Tibial artery (tissue), 4 donors: ENCODE measurements around the gene GPR55.

Experiments
- DNase-seq, 2 donors: peaks; one replicate each; pipeline ENCODE4 v3.0.0-alpha.2; 2019
- H3K27ac ChIP-seq, 2 donors: fragments of 200-600 bp; sonication (generic) in 1 of 2; 1 replicate in 1 of 2; 2 replicates in 1 of 2; pipeline ENCODE4 v1.5.1; 2018 to 2019; ENCODE audit warnings: mild to moderate bottlenecking in 1 of 2
- H3K27me3 ChIP-seq, 2 donors: fragments of 200-600 bp; sonication (generic) in 1 of 2; one replicate each; pipeline versions ENCODE4 v1.5.1 to v1.6.0; 2016 to 2019
- H3K36me3 ChIP-seq, 3 donors: fragments of 200-600 bp; sonication (generic) in 2 of 3; one replicate each; pipeline ENCODE4 v1.5.1; 2016 to 2019; ENCODE audit warnings: mild to moderate bottlenecking in 2 of 3
- H3K4me1 ChIP-seq, 4 donors: fragments of 200-600 bp; sonication (generic) in 2 of 4; 1 replicate in 3 of 4; 2 replicates in 1 of 4; pipeline ENCODE4 v1.5.1; 2016 to 2019
- H3K4me3 ChIP-seq, 2 donors: fragments of 200-600 bp; sonication (generic) in 1 of 2; 1 replicate in 1 of 2; 2 replicates in 1 of 2; pipeline ENCODE4 v1.5.1; 2018 to 2019; ENCODE audit warnings: mild to moderate bottlenecking in 2 of 2
- H3K9me3 ChIP-seq, 3 donors: fragments of 200-600 bp; sonication (generic) in 1 of 3; one replicate each; pipeline ENCODE4 v1.5.1; 2016 to 2019
- CTCF ChIP-seq, 2 experiments: fragments of 200-600 bp in 1 of 2; fragments of 450-650 bp in 1 of 2; IDR thresholded peaks; one replicate each; pipeline ENCODE4 v1.5.1; 2017 to 2019; ENCODE audit warnings: antibody characterized with exemption in 2 of 2, mild to moderate bottlenecking in 1 of 2, moderate library complexity in 1 of 2
- intact Hi-C: fragments of 100-400 bp; cut with DNase I; formaldehyde crosslinking; loops from one replicate; pipeline ENCODE4 v1.15.0; 2023; ENCODE audit warnings: low total_unique reads

GPR55 gene

GRCh38 chr2:230863442-230864121, 61.5 kb downstream of the GPR55 start:
- no peaks in the 10 kb centered on the region for H3K36me3 ChIP-seq
- H3K4me3 ChIP-seq: no peak overlapping the region
- intact Hi-C loops: no loop called here
- H3K27ac ChIP-seq: no peak overlapping the region
- H3K27me3 ChIP-seq: peaks cover 0 to 10% of the 10 kb centered on the region in 2 donors
- no peak for TF ChIP-seq CTCF (IDR thresholded peaks at IDR 0.05)
- H3K9me3 ChIP-seq: no peaks in the 10 kb centered on the region
- DNase-seq: no peak
- peaks cover 0 to 39% (median 26%) of the 10 kb centered on the region in 4 donors for H3K4me1 ChIP-seq

- peak in 1 of 2 donors; percentile 44 for DNase-seq
- Histone ChIP-seq H3K4me3 (no peak overlapping the region), H3K36me3 (no peaks in the 10 kb centered on the region), H3K27ac (no peak overlapping the region), H3K4me1 (peaks cover 0 to 37% (median 26%) of the 10 kb centered on the region in 4 donors), H3K27me3 (peaks cover 0 to 10% of the 10 kb centered on the region in 2 donors), H3K9me3 (no peaks in the 10 kb centered on the region)
- TF ChIP-seq CTCF (IDR thresholded peaks at IDR 0.05): no peak
- intact Hi-C loops: no loop called here
These were observed 62.0 kb downstream of the GPR55 start for GRCh38 chr2:230863031-230863430.

GRCh38 chr2:230862292-230862691, 62.8 kb downstream of the GPR55 start:
- Histone ChIP-seq H3K27ac (no peak overlapping the region), H3K36me3 (no peaks in the 10 kb centered on the region), H3K4me3 (no peak overlapping the region), H3K9me3 (no peaks in the 10 kb centered on the region), H3K4me1 (peaks cover 0 to 31% (median 22%) of the 10 kb centered on the region in 4 donors), H3K27me3 (peaks cover 0 to 14% of the 10 kb centered on the region in 2 donors)
- intact Hi-C loops: no loop called here
- no peak for TF ChIP-seq CTCF (IDR thresholded peaks at IDR 0.05)
- DNase-seq: peak in 1 of 2 donors; percentile 46

GRCh38 chr2:230861552-230862255, 63.3 kb downstream of the GPR55 start:
- Histone ChIP-seq H3K27ac (no peak overlapping the region), H3K36me3 (no peaks in the 10 kb centered on the region), H3K4me3 (no peak overlapping the region), H3K27me3 (peaks cover 0 to 18% of the 10 kb centered on the region in 2 donors), H3K4me1 (peaks cover 0 to 25% (median 16%) of the 10 kb centered on the region in 4 donors), H3K9me3 (no peaks in the 10 kb centered on the region)
- intact Hi-C loops: no loop called here
- no peak for DNase-seq
- no peak for TF ChIP-seq CTCF (IDR thresholded peaks at IDR 0.05)
